Neural cell (in vitro differentiated cells): Measurements from ENCODE around the gene ENO4.

ENCODE experiments used
- CTCF ChIP-seq: fragments of 450-650 bp; IDR thresholded peaks from 2 replicates; pipeline ENCODE4 v1.5.1; 2014; ENCODE audit warnings: antibody characterized with exemption, mild to moderate bottlenecking, moderate library complexity; ENCODE audit not compliant: poor library complexity, severe bottlenecking
- EP300 ChIP-seq: fragments of 450-650 bp; conservative IDR thresholded peaks from 2 replicates; pipeline ENCODE4 v1.6.1; 2014; ENCODE audit warnings: antibody characterized with exemption, mild to moderate bottlenecking, moderate library complexity; ENCODE audit not compliant: poor library complexity, severe bottlenecking
- EZH2 ChIP-seq: fragments of 200-600, 300-800 bp; shearing (Covaris generic), sonication (generic); IDR thresholded peaks from 2 replicates; pipeline ENCODE4 v1.6.1; 2014; ENCODE audit warnings: antibody characterized with exemption, low read length, borderline replicate concordance, mild to moderate bottlenecking; ENCODE audit not compliant: insufficient read depth, poor library complexity, severe bottlenecking
- MXI1 ChIP-seq: fragments of 450-650 bp; conservative IDR thresholded peaks from 2 replicates; pipeline ENCODE4 v1.6.1; 2014; ENCODE audit warnings: antibody characterized with exemption, mild to moderate bottlenecking; ENCODE audit not compliant: poor library complexity, severe bottlenecking
- POLR2AphosphoS5 ChIP-seq: IDR thresholded peaks from 2 replicates; pipeline ENCODE4 v1.6.1; 2012
- RAD21 ChIP-seq: fragments of 450-650 bp; conservative IDR thresholded peaks from 2 replicates; pipeline ENCODE4 v1.6.1; 2014; ENCODE audit warnings: antibody characterized with exemption, mild to moderate bottlenecking, moderate library complexity
- REST ChIP-seq: IDR thresholded peaks from 2 replicates; pipeline ENCODE4 v1.6.1; 2012; ENCODE audit warnings: borderline replicate concordance
- SMC3 ChIP-seq: fragments of 450-650 bp; conservative IDR thresholded peaks from 2 replicates; pipeline ENCODE4 v1.6.1; 2014; ENCODE audit warnings: antibody characterized with exemption, mild to moderate bottlenecking, moderate library complexity; ENCODE audit not compliant: poor library complexity

GRCh38 chr10:116828116-116828515, 21.2 kb upstream of the ENO4 start:
- TF ChIP-seq CTCF = no peak
- no peak for TF ChIP-seq SMC3
- no peak for TF ChIP-seq EZH2
- TF ChIP-seq RAD21 = no peak
- no peak for TF ChIP-seq EP300
- TF ChIP-seq REST = no peak
- no peak for TF ChIP-seq MXI1
- TF ChIP-seq POLR2AphosphoS5 = no peak
